Measurements from ENCODE around the gene OXER1.

OXER1 gene

GRCh38 chr2:42764096-42764495 lies at the start of gene OXER1:
TSS of gene OXER1 (minus strand) at chr2:42764135. CDS start at chr2:42764062, 73 bp downstream.
- DNase-seq (ENCODE audit: low read depth in 3 of 3) = no peak

GRCh38 chr2:42812899-42813479 lies 49.1 kb upstream of the OXER1 start:
- DNase-seq (ENCODE audit: low read depth in 3 of 3) = no peak

- peak in 2 of 3 experiments; percentile 17 to 45 for DNase-seq (ENCODE audit: low read depth in 3 of 3)
These were observed 47.3 kb upstream of the OXER1 start for GRCh38 chr2:42810971-42811811.

- DNase-seq (ENCODE audit: low read depth in 3 of 3) = peak; percentile 90 to 93 (median 91)
These were observed 46.4 kb upstream of the OXER1 start for GRCh38 chr2:42810121-42810970.

- peak in 1 of 3 experiments; percentile 29 for DNase-seq (ENCODE audit: low read depth in 3 of 3)
These were observed 45.8 kb upstream of the OXER1 start for GRCh38 chr2:42809819-42810120.

- DNase-seq (ENCODE audit: low read depth in 3 of 3) = no peak
These were observed 45.3 kb upstream of the OXER1 start for GRCh38 chr2:42809131-42809818.

- DNase-seq (ENCODE audit: low read depth in 3 of 3) = no peak
These were observed 44.4 kb upstream of the OXER1 start for GRCh38 chr2:42808301-42808700.

- no peak for DNase-seq (ENCODE audit: low read depth in 3 of 3)
These were observed 42.9 kb upstream of the OXER1 start for GRCh38 chr2:42806786-42807185.

- DNase-seq (ENCODE audit: low read depth in 3 of 3) = no peak
These were observed 41.0 kb upstream of the OXER1 start for GRCh38 chr2:42804891-42805290.

- DNase-seq (ENCODE audit: low read depth in 3 of 3) = no peak
These were observed 40.4 kb upstream of the OXER1 start for GRCh38 chr2:42804338-42804737.

GRCh38 chr2:42802150-42802549 lies 38.2 kb upstream of the OXER1 start:
- no peak for DNase-seq (ENCODE audit: low read depth in 3 of 3)

GRCh38 chr2:42801381-42801780 lies 37.4 kb upstream of the OXER1 start:
- no peak for DNase-seq (ENCODE audit: low read depth in 3 of 3)

- no peak for DNase-seq (ENCODE audit: low read depth in 3 of 3)
These were observed 37.0 kb upstream of the OXER1 start for GRCh38 chr2:42800981-42801380.

GRCh38 chr2:42800461-42800962 lies 36.6 kb upstream of the OXER1 start:
- DNase-seq (ENCODE audit: low read depth in 3 of 3) = no peak

GRCh38 chr2:42799881-42800280 lies 35.9 kb upstream of the OXER1 start:
- no peak for DNase-seq (ENCODE audit: low read depth in 3 of 3)

- DNase-seq (ENCODE audit: low read depth in 3 of 3) = no peak
These were observed 33.3 kb upstream of the OXER1 start for GRCh38 chr2:42797281-42797680.

GRCh38 chr2:42796427-42797248 lies 32.7 kb upstream of the OXER1 start:
- no peak for DNase-seq (ENCODE audit: low read depth in 3 of 3)

- DNase-seq (ENCODE audit: low read depth in 3 of 3) = no peak
These were observed 31.9 kb upstream of the OXER1 start for GRCh38 chr2:42795841-42796301.

- no peak for DNase-seq (ENCODE audit: low read depth in 3 of 3)
These were observed 31.3 kb upstream of the OXER1 start for GRCh38 chr2:42795275-42795674.

GRCh38 chr2:42794271-42795046 lies 30.5 kb upstream of the OXER1 start:
- DNase-seq (ENCODE audit: low read depth in 3 of 3) = no peak

Data from stimulated activated CD4-positive, alpha-beta T cell treated with anti-CD3 and anti-CD28 coated beads, TNF-alpha, amount 100 ng/mL, for 4 hours (primary cell).